RWPE2 (cell line): Measurements from ENCODE around the gene KBTBD13.

Experiments used
- ATAC-seq: fragments of 200-7000 bp; cut with Tn5 transposase; 3 replicates; pipeline ENCODE4 v1.9.1; 2021; ENCODE audit warnings: low read depth
- DNase-seq: peaks from one replicate; pipeline ENCODE4 v3.0.0-alpha.2; 2020; ENCODE audit warnings: low spot score
- H3K27ac ChIP-seq: fragments of 450-650 bp; 2 replicates; pipeline ENCODE4 v1.5.1; 2017; ENCODE audit warnings: mild to moderate bottlenecking; ENCODE audit not compliant: poor library complexity, severe bottlenecking
- H3K27me3 ChIP-seq: fragments of 250-450 bp; sonication (Bioruptor Pico); 2 replicates; pipeline ENCODE4 v1.5.1; 2021; ENCODE audit warnings: mild to moderate bottlenecking, moderate library complexity; ENCODE audit not compliant: insufficient read depth, poor library complexity, severe bottlenecking
- H3K36me3 ChIP-seq: fragments of 250-450 bp; sonication (Bioruptor Pico); 2 replicates; pipeline ENCODE4 v1.5.1; 2020; ENCODE audit warnings: low read depth, mild to moderate bottlenecking, moderate library complexity
- H3K4me1 ChIP-seq: fragments of 250-450 bp; sonication (Bioruptor Pico); 2 replicates; pipeline ENCODE4 v1.5.1; 2021; ENCODE audit warnings: mild to moderate bottlenecking, moderate library complexity; ENCODE audit not compliant: insufficient read depth, poor library complexity, severe bottlenecking
- H3K4me3 ChIP-seq: fragments of 250-450 bp; sonication (Bioruptor Pico); 2 replicates; pipeline ENCODE4 v1.5.1; 2021; ENCODE audit warnings: mild to moderate bottlenecking, moderate library complexity; ENCODE audit not compliant: severe bottlenecking
- H3K9me3 ChIP-seq: fragments of 250-450 bp; sonication (Bioruptor Pico); 2 replicates; pipeline ENCODE4 v1.5.1; 2021; ENCODE audit warnings: mild to moderate bottlenecking, moderate library complexity; ENCODE audit not compliant: severe bottlenecking
- CTCF ChIP-seq: fragments of 450-650 bp; IDR thresholded peaks from one replicate; pipeline ENCODE4 v1.5.1; 2017; ENCODE audit warnings: mild to moderate bottlenecking, moderate library complexity; ENCODE audit not compliant: poor library complexity, severe bottlenecking

Gene KBTBD13

GRCh38 chr15:65077291-65077980 lies 890 bp downstream of the KBTBD13 start:
- ATAC-seq: no peak

GRCh38 chr15:65077981-65078352 lies 1.4 kb downstream of the KBTBD13 start:
- Histone ChIP-seq H3K27ac (no peak overlapping the region), H3K9me3 (no peaks in the 10 kb centered on the region), H3K27me3 (peaks cover 15% of the 10 kb centered on the region), H3K4me1 (no peaks in the 10 kb centered on the region), H3K36me3 (no peaks in the 10 kb centered on the region), H3K4me3 (no peak overlapping the region)
- ATAC-seq (0 out of 3 replicates have a peak, but pooled peaks have one; percentile 15), DNase-seq (no peak)
- TF ChIP-seq CTCF: peak; percentile 7

More at GRCh38 chr15:65077291-65077980, 890 bp downstream of the KBTBD13 start:
- peak; percentile 69 for DNase-seq
- Histone ChIP-seq H3K27me3 (peaks cover 15% of the 10 kb centered on the region), H3K27ac (no peak overlapping the region), H3K9me3 (no peaks in the 10 kb centered on the region), H3K36me3 (no peaks in the 10 kb centered on the region), H3K4me1 (no peaks in the 10 kb centered on the region), H3K4me3 (no peak overlapping the region)
- TF ChIP-seq CTCF: no peak

- DNase-seq (no peak), ATAC-seq (peak; percentile 5; the same call in 1 of the 3 replicates)
- no peak overlapping the region for H3K4me3 ChIP-seq
- no peak for TF ChIP-seq CTCF
- no peak overlapping the region for H3K27ac ChIP-seq
- H3K36me3 ChIP-seq: no peaks in the 10 kb centered on the region
- H3K27me3 ChIP-seq: peaks cover 15% of the 10 kb centered on the region
- no peaks in the 10 kb centered on the region for H3K9me3 ChIP-seq
- no peaks in the 10 kb centered on the region for H3K4me1 ChIP-seq
Measured at GRCh38 chr15:65079580-65079979, 3.0 kb downstream of the KBTBD13 start.

- Histone ChIP-seq H3K36me3 (no peaks in the 10 kb centered on the region), H3K4me1 (no peaks in the 10 kb centered on the region), H3K4me3 (no peak overlapping the region), H3K27ac (no peak overlapping the region), H3K9me3 (no peaks in the 10 kb centered on the region), H3K27me3 (peaks cover 15% of the 10 kb centered on the region)
- DNase-seq (no peak), ATAC-seq (no peak)
- no peak for TF ChIP-seq CTCF
Measured at GRCh38 chr15:65081270-65081669, 4.7 kb downstream of the KBTBD13 start.

- Histone ChIP-seq H3K9me3 (no peaks in the 10 kb centered on the region), H3K27me3 (peaks cover 12% of the 10 kb centered on the region), H3K4me3 (no peak overlapping the region), H3K36me3 (no peaks in the 10 kb centered on the region), H3K4me1 (no peaks in the 10 kb centered on the region), H3K27ac (no peak overlapping the region)
- ATAC-seq (no peak), DNase-seq (no peak)
- TF ChIP-seq CTCF: no peak
Measured at GRCh38 chr15:65081758-65082157, 5.2 kb downstream of the KBTBD13 start.
